ENCODE data around the gene USP15. TPM values are rescaled to one million over a fixed set of nuclear protein-coding genes. Genes with fewer than 3 reads are reported as not detected.

The USP15 gene
- polyA plus RNA-seq, 2 donors = 33.9 to 64.6 TPM

DNA sequence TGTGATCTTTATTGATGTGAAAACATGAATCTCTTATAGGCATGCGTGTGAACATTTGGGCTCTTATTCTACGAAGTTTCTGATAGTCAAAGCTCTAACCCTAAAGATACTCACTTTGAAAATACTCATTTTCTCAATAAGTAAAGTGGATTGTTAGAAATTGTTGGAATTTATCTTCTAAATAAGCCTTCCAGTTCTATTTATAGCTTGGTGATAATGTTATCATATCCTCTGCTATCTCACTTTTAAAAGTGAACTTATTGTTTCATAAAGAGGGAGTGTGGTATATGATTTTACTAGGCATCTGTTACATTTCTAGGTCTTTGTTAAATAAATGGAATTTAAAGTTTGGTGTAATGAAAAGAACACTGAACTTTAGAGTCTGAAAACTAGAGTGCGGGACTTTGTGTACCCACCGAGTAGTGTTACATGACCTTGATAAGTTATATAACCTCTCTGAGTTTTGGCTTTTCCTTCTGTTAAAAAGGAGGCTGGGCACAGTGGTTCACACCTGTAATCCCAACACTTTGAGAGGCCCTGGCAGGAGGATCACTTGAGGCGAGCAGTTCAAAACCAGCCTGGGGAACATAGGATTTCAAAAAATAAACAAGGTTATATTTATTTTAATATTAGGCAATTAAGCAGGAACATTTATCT, 13.6 kb downstream of the USP15 start:
- H3K4me3 ChIP-seq (ENCODE audit: low read depth in 1 of 2, low read length in 2 of 2) = no peak overlapping the region
- no peaks in the 10 kb centered on the region for H3K36me3 ChIP-seq (ENCODE audit: control insufficient read depth in 2 of 2, insufficient read depth in 2 of 2, low read length in 1 of 2)
- no peaks in the 10 kb centered on the region for H3K9me3 ChIP-seq (ENCODE audit: control insufficient read depth in 2 of 2, insufficient read depth in 1 of 2, low read depth in 1 of 2, low read length in 1 of 2)
- no peaks in the 10 kb centered on the region for H3K27me3 ChIP-seq (ENCODE audit: control insufficient read depth in 1 of 2, insufficient read depth in 2 of 2, low read length in 2 of 2)
- WGBS, 2 donors = 70 to 87% methylated on average over 5 of the region's 5 CpGs
- H3K27ac ChIP-seq (ENCODE audit: low read depth in 2 of 2, low read length in 1 of 2) = no peak overlapping the region
- no peaks in the 10 kb centered on the region for H3K4me1 ChIP-seq (ENCODE audit: control insufficient read depth in 2 of 2, insufficient read depth in 2 of 2, low read length in 1 of 2)

DNA sequence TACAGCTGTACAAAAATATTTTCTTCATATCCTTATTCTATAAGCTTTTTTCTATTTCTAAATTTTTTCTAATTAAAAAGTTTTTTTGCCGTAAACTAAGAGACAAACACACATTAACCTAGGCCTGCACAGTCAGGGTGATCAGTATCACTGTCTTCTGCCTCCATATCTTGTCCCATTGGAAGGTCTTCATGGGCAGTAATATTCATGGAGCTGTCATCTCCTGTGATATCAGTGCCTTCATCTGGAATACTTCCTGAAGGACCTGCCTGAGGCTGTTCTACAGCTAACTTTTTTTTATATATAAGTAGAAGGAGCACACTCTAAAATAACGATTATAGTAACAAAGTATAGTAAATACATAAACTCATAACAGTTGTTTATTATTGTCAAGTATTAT, 17.8 kb downstream of the USP15 start:
- Histone ChIP-seq H3K27ac (ENCODE audit: low read depth in 2 of 2, low read length in 1 of 2) (no peak overlapping the region), H3K9me3 (ENCODE audit: control insufficient read depth in 2 of 2, insufficient read depth in 1 of 2, low read depth in 1 of 2, low read length in 1 of 2) (no peaks in the 10 kb centered on the region), H3K4me3 (ENCODE audit: low read depth in 1 of 2, low read length in 2 of 2) (no peak overlapping the region), H3K36me3 (ENCODE audit: control insufficient read depth in 2 of 2, insufficient read depth in 2 of 2, low read length in 1 of 2) (no peaks in the 10 kb centered on the region), H3K4me1 (ENCODE audit: control insufficient read depth in 2 of 2, insufficient read depth in 2 of 2, low read length in 1 of 2) (no peaks in the 10 kb centered on the region), H3K27me3 (ENCODE audit: control insufficient read depth in 1 of 2, insufficient read depth in 2 of 2, low read length in 2 of 2) (no peaks in the 10 kb centered on the region)
- 97% methylated on average over 2 of the region's 2 CpGs for WGBS, 2 donors

DNA sequence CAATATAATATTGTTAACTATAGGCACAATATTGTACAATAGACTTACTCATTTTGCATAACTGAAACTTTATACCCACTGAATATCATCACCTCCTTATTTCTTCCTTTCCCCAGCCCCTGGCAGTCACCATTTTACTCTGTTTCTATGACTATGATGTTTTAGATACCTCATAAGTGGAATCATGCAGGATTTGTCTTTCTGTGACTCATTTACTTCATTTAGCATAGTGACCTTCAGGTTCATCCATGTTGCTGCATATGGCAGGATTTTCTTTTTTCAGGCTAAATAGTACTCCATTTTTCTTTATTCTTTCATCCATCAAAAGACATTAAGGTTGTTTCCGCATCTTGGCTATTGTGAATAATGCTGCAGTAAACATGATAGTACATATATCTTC, 18.9 kb downstream of the USP15 start:
- H3K4me1 ChIP-seq (ENCODE audit: control insufficient read depth in 2 of 2, insufficient read depth in 2 of 2, low read length in 1 of 2) = no peaks in the 10 kb centered on the region
- H3K4me3 ChIP-seq (ENCODE audit: low read depth in 1 of 2, low read length in 2 of 2) = no peak overlapping the region
- 99 to 100% methylated on average over 1 of the region's 1 CpG for WGBS, 2 donors
- no peaks in the 10 kb centered on the region for H3K9me3 ChIP-seq (ENCODE audit: control insufficient read depth in 2 of 2, insufficient read depth in 1 of 2, low read depth in 1 of 2, low read length in 1 of 2)
- no peaks in the 10 kb centered on the region for H3K27me3 ChIP-seq (ENCODE audit: control insufficient read depth in 1 of 2, insufficient read depth in 2 of 2, low read length in 2 of 2)
- H3K27ac ChIP-seq (ENCODE audit: low read depth in 2 of 2, low read length in 1 of 2) = no peak overlapping the region
- no peaks in the 10 kb centered on the region for H3K36me3 ChIP-seq (ENCODE audit: control insufficient read depth in 2 of 2, insufficient read depth in 2 of 2, low read length in 1 of 2)

DNA sequence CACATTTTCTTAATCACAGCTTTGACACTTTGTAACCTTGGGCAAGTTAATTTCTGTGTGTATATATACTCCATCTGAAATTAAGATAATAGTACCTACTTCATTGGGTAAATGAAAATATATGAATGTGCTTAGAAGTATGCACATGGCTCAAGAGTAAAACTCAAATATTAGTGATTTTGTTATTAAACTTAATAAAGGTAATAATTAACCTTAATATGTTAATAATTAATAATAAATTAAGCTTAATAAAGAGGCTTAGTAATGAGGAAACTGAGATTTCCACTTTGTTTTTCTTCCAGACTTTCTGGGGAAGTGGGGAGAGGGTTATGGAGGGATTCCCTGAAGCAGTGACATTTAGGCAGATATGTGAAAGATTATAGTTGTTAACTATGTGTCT, 19.8 kb downstream of the USP15 start:
- no peak overlapping the region for H3K27ac ChIP-seq (ENCODE audit: low read depth in 2 of 2, low read length in 1 of 2)
- H3K4me1 ChIP-seq (ENCODE audit: control insufficient read depth in 2 of 2, insufficient read depth in 2 of 2, low read length in 1 of 2) = no peaks in the 10 kb centered on the region

DNA sequence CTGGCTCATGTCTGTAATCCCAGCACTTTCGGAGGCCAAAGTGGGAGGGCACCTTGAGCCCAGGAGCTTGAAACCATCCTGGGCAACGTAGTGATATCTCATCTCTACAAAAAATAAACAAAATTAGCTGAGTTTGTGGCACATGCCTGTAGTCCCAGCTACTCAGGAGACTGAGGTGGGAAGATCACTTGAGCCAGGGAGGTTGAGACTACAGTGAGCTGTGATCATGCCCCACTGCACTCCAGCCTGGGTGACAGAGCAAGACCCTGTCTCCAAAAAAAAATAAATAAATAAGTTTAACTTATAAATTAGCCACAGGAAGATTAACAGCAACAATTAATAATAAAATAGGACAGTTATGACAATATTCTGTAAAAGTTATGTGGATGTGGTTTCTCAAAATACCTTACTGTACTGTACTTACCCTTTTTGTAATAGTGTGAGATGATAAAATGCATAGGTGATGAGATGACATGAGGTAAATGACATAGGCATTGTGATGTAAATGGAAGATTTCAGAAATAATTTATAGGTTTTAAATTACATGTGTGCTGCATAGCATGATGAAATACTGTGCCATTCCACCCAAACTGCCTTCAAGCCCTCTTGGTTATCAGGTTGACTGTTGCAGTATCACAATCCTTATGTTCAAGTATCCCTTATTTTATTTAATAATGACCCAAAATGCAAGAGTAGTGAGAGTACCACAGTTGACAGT, 22.0 kb downstream of the USP15 start:
- 76 to 79% methylated on average over 2 of the region's 2 CpGs for WGBS, 2 donors
- no peaks in the 10 kb centered on the region for H3K36me3 ChIP-seq (ENCODE audit: control insufficient read depth in 2 of 2, insufficient read depth in 2 of 2, low read length in 1 of 2)
- H3K27ac ChIP-seq (ENCODE audit: low read depth in 2 of 2, low read length in 1 of 2) = no peak overlapping the region
- H3K4me1 ChIP-seq (ENCODE audit: control insufficient read depth in 2 of 2, insufficient read depth in 2 of 2, low read length in 1 of 2) = no peaks in the 10 kb centered on the region
- H3K27me3 ChIP-seq (ENCODE audit: control insufficient read depth in 1 of 2, insufficient read depth in 2 of 2, low read length in 2 of 2) = no peaks in the 10 kb centered on the region
- H3K4me3 ChIP-seq (ENCODE audit: low read depth in 1 of 2, low read length in 2 of 2) = no peak overlapping the region
- H3K9me3 ChIP-seq (ENCODE audit: control insufficient read depth in 2 of 2, insufficient read depth in 1 of 2, low read depth in 1 of 2, low read length in 1 of 2) = no peaks in the 10 kb centered on the region

More for the DNA sequence above, 19.8 kb downstream of the USP15 start:
- Histone ChIP-seq H3K4me3 (ENCODE audit: low read depth in 1 of 2, low read length in 2 of 2) (no peak overlapping the region), H3K36me3 (ENCODE audit: control insufficient read depth in 2 of 2, insufficient read depth in 2 of 2, low read length in 1 of 2) (no peaks in the 10 kb centered on the region), H3K9me3 (ENCODE audit: control insufficient read depth in 2 of 2, insufficient read depth in 1 of 2, low read depth in 1 of 2, low read length in 1 of 2) (no peaks in the 10 kb centered on the region), H3K27me3 (ENCODE audit: control insufficient read depth in 1 of 2, insufficient read depth in 2 of 2, low read length in 2 of 2) (no peaks in the 10 kb centered on the region)

DNA sequence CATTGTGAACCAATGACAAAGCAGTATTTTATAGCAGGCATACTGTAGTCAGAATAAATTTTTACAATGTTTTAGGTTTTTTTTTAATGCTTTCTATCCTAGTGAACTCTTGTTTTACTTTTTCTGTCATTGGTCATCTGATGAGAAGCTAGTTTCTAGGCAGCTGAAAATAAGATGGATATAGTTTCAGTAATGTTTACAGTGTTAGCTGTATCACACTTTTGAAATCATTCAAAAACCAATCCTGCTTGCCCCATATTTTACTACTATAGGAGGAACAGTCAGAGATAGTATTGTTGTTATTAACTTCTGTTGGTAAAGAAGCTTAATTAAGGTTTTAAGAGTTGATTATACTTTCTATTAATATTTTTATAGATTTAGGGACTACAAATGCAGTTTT, 24.5 kb downstream of the USP15 start:
- Histone ChIP-seq H3K4me1 (ENCODE audit: control insufficient read depth in 2 of 2, insufficient read depth in 2 of 2, low read length in 1 of 2) (no peaks in the 10 kb centered on the region), H3K27ac (ENCODE audit: low read depth in 2 of 2, low read length in 1 of 2) (no peak overlapping the region), H3K27me3 (ENCODE audit: control insufficient read depth in 1 of 2, insufficient read depth in 2 of 2, low read length in 2 of 2) (no peaks in the 10 kb centered on the region), H3K4me3 (ENCODE audit: low read depth in 1 of 2, low read length in 2 of 2) (no peak overlapping the region), H3K9me3 (ENCODE audit: control insufficient read depth in 2 of 2, insufficient read depth in 1 of 2, low read depth in 1 of 2, low read length in 1 of 2) (no peaks in the 10 kb centered on the region), H3K36me3 (ENCODE audit: control insufficient read depth in 2 of 2, insufficient read depth in 2 of 2, low read length in 1 of 2) (no peaks in the 10 kb centered on the region)

DNA sequence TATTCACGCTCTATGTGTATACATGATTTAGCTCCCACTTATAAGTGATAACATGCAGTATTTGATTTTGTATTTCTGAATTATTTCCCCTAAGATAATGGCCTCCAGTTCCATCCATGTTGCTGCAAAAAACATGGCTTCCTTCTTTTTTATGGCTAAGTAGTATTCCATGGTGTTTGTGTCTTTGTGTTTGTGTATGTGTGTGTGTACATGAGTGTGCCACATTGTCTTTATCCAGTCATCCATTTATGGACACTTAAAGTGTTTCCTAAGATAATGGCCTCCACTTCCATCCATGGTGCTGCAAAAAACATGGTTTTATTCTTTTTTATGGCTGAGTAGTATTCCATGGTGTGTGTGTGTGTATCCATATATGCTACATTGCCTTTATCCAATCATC, 25.1 kb downstream of the USP15 start:
- no peak overlapping the region for H3K27ac ChIP-seq (ENCODE audit: low read depth in 2 of 2, low read length in 1 of 2)
- no peaks in the 10 kb centered on the region for H3K36me3 ChIP-seq (ENCODE audit: control insufficient read depth in 2 of 2, insufficient read depth in 2 of 2, low read length in 1 of 2)
- H3K9me3 ChIP-seq (ENCODE audit: control insufficient read depth in 2 of 2, insufficient read depth in 1 of 2, low read depth in 1 of 2, low read length in 1 of 2) = no peaks in the 10 kb centered on the region
- H3K4me3 ChIP-seq (ENCODE audit: low read depth in 1 of 2, low read length in 2 of 2) = no peak overlapping the region
- 98 to 100% methylated on average over 1 of the region's 1 CpG for WGBS, 2 donors
- no peaks in the 10 kb centered on the region for H3K4me1 ChIP-seq (ENCODE audit: control insufficient read depth in 2 of 2, insufficient read depth in 2 of 2, low read length in 1 of 2)
- H3K27me3 ChIP-seq (ENCODE audit: control insufficient read depth in 1 of 2, insufficient read depth in 2 of 2, low read length in 2 of 2) = no peaks in the 10 kb centered on the region

DNA sequence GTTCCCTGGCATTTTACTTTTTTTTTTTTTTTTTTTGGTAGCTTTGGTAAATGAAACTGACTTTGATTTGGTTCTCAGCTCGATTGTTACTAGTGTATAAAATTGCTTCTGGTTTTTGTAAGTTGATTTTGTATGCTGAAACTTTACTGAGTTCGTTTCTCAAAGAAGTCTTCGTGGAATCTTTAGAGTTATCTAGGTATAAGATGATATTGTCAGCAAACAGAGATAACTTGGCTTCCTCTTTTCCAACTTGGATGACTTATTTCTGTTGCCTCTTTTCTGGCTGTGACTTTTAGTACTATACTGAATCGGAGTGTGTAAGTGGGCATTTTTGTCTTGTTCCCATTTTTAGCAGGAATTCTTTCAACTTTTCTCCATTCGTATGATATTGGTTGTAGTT, 28.1 kb downstream of the USP15 start:
- Histone ChIP-seq H3K4me3 (ENCODE audit: low read depth in 1 of 2, low read length in 2 of 2) (no peak overlapping the region), H3K9me3 (ENCODE audit: control insufficient read depth in 2 of 2, insufficient read depth in 1 of 2, low read depth in 1 of 2, low read length in 1 of 2) (no peaks in the 10 kb centered on the region), H3K27ac (ENCODE audit: low read depth in 2 of 2, low read length in 1 of 2) (no peak overlapping the region), H3K4me1 (ENCODE audit: control insufficient read depth in 2 of 2, insufficient read depth in 2 of 2, low read length in 1 of 2) (peaks cover 0 to 7% of the 10 kb centered on the region in 2 donors), H3K27me3 (ENCODE audit: control insufficient read depth in 1 of 2, insufficient read depth in 2 of 2, low read length in 2 of 2) (no peaks in the 10 kb centered on the region), H3K36me3 (ENCODE audit: control insufficient read depth in 2 of 2, insufficient read depth in 2 of 2, low read length in 1 of 2) (no peaks in the 10 kb centered on the region)
- 86 to 92% methylated on average over 5 of the region's 5 CpGs for WGBS, 2 donors

DNA sequence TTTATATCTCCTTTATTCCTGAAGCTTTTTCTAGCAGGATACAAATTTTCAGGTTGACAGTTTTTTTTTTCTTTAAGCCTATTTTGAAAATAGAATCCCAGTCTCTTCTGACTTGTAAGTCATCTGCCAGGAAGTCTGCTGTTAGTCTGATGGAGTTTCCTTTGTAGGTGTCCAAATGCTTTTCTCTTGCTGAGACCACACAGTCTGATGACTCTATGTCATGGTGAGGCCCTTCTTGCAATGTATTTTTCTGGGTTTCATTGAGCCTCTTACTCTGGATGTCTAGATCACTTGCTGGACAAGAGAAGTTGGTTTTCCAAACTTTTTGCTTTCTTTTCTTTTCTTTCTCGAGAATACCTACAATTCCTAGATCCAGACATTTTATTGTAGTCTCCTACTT, 30.6 kb downstream of the USP15 start:
- Histone ChIP-seq H3K4me3 (ENCODE audit: low read depth in 1 of 2, low read length in 2 of 2) (no peak overlapping the region), H3K9me3 (ENCODE audit: control insufficient read depth in 2 of 2, insufficient read depth in 1 of 2, low read depth in 1 of 2, low read length in 1 of 2) (no peaks in the 10 kb centered on the region), H3K36me3 (ENCODE audit: control insufficient read depth in 2 of 2, insufficient read depth in 2 of 2, low read length in 1 of 2) (peaks cover 0 to under 1% of the 10 kb centered on the region in 2 donors), H3K27me3 (ENCODE audit: control insufficient read depth in 1 of 2, insufficient read depth in 2 of 2, low read length in 2 of 2) (no peaks in the 10 kb centered on the region), H3K4me1 (ENCODE audit: control insufficient read depth in 2 of 2, insufficient read depth in 2 of 2, low read length in 1 of 2) (peaks cover 0 to 7% of the 10 kb centered on the region in 2 donors), H3K27ac (ENCODE audit: low read depth in 2 of 2, low read length in 1 of 2) (no peak overlapping the region)
- 95 to 98% methylated on average over 1 of the region's 1 CpG for WGBS, 2 donors

Measured in esophagus (tissue), 2 donors.